TTC549 (cell line): ENCODE results near the gene M1AP.

Source experiments
- FAIRE-seq: peaks from 2 replicates; lab custom pipeline; 2012; peaks lifted over from hg19 to GRCh38; lab: Jason Lieb, UNC

Gene M1AP

DNA sequence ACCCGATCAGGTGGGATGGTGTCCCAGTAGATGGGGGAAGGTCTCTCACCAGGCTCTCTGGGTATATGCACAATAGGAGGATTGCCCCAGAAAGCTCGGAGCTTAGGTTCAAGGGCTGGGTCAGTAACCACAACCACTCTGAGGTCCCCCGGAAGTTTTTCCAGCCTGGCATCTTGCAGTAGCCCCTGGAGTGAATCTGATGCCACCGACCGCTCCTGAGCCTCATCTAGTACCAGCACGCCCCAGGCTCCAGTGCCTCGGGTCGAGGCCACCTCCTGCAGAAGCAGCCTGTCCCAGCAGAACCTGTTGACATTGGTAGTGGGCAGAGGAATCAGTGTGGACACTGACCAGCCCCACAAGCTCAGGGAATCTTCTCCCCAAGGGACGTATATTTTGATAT is 124.1 kb downstream of the M1AP start:
- no peak for FAIRE-seq

- FAIRE-seq: no peak
Observed at GRCh38 chr2:74522516-74522915, 125.6 kb downstream of the M1AP start.

GRCh38 chr2:74516650-74517049 is 131.5 kb downstream of the M1AP start:
- FAIRE-seq: no peak

GRCh38 chr2:74515981-74516633 is 132.0 kb downstream of the M1AP start:
- FAIRE-seq: no peak

GRCh38 chr2:74515271-74515980 is 132.7 kb downstream of the M1AP start:
- FAIRE-seq: no peak

DNA sequence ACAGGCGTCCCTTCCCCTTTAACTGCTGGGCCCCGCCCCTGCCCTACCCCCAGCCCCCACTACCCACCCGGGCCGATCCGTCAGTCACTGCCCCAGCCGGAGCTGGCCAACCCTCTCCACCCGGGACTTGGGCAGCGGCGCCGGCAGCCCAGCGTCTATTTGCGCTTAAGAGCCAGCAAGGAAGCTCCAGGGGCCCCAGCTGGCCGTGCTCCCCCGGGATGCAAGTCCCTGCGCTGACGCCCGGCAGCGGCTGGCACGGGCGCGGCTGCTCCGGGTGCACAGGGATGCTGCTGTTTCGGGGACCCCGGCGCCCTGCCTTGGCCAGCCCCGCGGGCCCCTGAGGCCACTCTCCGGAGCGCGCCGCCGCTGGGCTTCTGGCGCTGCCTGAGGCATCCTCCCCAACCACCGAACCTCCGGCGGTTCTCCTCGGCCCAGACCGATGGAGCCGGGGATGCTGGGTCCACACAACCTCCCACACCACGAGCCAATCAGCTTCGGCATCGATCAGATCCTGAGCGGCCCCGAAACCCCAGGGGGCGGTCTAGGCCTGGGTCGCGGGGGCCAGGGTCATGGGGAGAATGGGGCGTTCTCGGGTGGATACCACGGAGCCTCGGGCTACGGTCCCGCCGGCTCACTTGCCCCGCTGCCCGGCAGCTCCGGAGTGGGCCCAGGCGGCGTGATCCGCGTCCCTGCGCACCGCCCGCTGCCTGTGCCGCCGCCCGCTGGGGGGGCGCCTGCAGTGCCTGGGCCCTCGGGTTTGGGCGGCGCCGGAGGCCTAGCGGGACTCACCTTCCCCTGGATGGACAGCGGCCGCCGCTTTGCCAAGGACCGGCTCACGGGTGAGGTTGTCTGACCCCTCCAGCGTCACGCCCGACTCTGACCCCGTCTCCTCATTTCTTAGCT is 133.5 kb downstream of the M1AP start, which contains the start of gene TLX2:
TLX2 (plus strand) TSS at position 83 of the 903 bp plus-strand sequence; CDS start at position 440, 357 bp downstream.
- no peak for FAIRE-seq

DNA sequence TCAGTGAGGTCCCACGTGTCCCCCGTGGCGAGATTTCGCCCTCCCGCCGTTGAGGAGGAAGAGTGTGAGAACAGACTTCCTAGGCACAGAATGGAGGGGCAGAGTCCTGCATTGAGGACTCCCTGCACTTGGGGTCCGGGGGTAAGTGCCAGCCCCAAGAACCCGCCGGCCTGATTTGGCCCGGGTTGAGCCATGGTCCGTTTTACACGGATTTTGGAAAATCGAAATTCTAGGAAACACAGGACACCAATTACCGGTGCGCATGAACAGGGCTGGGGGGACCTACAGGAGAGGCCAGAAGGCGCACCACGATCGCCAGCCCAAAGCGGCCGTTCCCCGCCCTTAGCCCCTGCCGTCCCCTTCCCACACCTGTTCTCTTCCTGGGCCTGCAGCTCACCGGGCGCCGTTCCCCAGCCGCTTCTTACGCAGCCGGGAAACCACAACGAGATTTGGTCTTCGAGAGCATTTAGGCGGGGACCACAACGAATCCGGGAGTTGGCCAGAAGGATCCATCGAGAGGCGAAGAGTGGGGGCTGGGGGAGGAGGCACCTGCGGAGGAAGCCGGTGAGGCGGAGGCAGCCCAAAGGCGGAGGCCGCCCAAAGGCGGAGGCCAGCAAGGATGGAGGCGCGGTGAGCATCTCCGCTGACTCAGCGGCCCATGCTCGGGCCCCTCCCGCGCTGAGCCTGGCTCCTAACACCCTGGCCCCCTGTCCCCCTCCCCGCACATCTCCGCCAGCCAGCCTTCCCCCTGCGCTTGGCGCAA is 134.3 kb downstream of the M1AP start:
- FAIRE-seq: no peak

DNA sequence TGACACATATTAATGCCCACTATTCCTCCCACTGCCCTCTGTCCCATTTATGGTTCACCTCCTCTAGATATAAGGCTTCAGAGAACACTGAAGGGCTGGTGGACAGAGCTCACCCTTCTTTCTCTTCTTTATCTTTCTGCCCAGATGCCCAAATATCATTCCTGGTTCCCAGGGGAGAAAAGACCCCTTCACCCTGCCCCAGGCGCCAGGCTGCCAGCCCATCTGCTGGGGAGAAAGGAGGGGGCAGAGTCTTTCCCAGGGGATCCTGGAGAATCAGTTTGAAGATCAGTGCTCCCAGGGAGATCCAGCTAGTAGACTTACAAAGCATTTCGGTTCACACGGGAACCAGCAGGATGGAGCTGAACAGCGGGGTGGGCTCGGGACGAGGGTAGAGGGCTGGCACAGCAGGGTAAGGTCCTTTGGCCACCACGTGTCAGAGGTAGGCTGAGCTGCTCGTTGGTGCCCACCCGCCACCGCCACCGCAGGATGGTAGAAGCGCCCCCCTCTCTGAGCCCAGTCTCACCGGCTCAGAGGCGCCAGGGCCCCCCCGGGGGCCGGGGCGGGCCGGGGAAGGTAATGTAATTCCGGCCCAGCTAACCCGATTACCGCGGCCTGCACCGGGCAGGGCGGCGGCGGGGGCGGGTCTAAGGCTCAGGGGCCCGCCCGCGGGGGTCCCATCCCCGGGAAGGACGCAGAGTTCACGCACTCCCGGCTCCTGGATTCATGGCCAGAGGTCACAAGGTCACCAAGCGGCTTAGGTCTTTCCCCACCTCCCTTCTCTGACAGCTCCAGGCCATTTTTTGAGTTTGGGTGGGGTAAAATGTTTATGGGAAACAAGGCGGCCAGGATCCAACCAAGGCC is 135.2 kb downstream of the M1AP start:
- FAIRE-seq: no peak

DNA sequence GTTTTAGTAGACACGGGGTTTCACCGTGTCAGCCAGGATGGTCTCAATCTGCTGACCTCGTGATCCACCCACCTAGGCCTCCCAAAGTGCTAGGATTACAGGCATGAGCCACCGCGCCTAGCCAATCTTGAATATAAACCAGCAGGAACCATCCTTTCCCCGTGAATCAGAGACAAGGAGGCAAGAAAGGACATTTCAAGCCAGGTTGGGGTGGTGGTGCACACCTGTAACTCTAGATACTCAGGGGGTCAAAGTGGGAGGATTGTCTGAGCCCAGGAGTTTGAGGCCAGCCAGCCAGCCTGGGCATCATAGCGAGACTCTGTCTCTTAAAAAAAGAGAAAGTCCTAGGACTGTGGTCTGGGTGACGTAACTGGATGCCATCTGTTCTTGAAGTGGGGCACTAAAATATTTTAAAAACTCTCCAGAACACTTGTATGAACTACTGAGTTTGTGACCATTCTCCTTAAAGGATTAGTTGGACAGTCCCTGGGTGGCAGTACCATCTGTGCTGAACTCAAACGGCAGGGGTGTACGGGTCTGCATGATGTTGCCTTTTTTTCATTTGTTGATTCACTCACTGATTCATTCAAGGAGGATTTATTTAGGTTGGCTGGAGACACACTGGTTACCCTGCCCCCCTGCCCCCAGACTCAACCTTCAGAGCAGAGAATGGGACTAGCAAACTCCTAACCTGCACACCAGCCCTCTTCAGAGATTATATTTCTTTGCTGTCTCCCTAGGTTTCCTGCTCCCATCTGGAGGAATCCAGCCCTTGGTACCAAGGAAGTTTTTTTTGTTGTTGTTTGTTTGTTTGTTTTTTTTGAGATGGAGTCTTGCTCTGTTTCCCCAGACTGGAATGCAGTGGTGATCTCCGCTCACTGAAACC is 136.8 kb downstream of the M1AP start:
- FAIRE-seq: no peak

DNA sequence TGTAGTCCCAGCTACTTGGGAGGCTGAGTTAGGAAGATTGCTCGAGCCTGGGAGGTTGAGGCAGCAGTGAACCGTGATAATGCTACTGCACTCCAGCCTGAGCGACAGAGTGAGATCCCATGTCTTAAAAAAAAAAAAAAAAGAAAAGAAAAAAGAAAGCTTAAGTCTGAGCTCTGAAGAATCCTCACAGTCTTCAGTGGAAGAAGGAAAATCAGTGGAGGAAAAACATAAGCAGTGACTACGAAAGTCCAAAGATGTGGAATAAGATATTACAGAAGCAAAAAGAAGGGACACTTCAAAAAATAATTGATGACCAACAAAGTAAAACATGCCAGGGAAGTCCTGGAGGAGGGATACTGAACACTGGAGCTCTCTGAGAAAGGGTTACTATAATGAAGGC is 137.9 kb downstream of the M1AP start:
- FAIRE-seq: no peak

- FAIRE-seq: no peak
Observed at GRCh38 chr2:74507926-74508520, 140.1 kb downstream of the M1AP start.
